Muscle of leg (tissue), 11 donors: Measurements from ENCODE around the gene NOB1. TPM values are rescaled to one million over a fixed set of nuclear protein-coding genes. Genes with fewer than 3 reads are reported as not detected.
A peak's percentile ranks its signal among the peaks of the same experiment; 100 is the strongest.

Source experiments
- DNase-seq: peaks from one replicate; pipeline ENCODE4 v3.0.0; 2013
- H3K27ac ChIP-seq: one replicate; pipeline ENCODE4 v1.5.1; 2013; ENCODE audit warnings: mild to moderate bottlenecking, low read length, control low read depth
- H3K27me3 ChIP-seq: one replicate; pipeline ENCODE4 v1.6.1; 2013; ENCODE audit warnings: low read length; ENCODE audit not compliant: control insufficient read depth, insufficient read depth
- H3K36me3 ChIP-seq: one replicate; pipeline ENCODE4 v1.6.1; 2013; ENCODE audit warnings: low read length; ENCODE audit not compliant: control insufficient read depth, insufficient read depth
- H3K4me1 ChIP-seq: one replicate; pipeline ENCODE4 v1.6.1; 2013; ENCODE audit warnings: low read length; ENCODE audit not compliant: control insufficient read depth, insufficient read depth
- H3K4me3 ChIP-seq: one replicate; pipeline ENCODE4 v1.5.1; 2013; ENCODE audit warnings: low read length, control low read depth
- H3K9me3 ChIP-seq: replicated peaks from 2 replicates; pipeline ENCODE4 v1.6.1; 2013; ENCODE audit warnings: low read depth, low read length; ENCODE audit not compliant: control insufficient read depth
- WGBS: methylation state at CpG from one replicate; pipeline ENCODE4 v1.1.5; 2013; ENCODE audit warnings: missing lambda C conversion rate; ENCODE audit not compliant: insufficient coverage; 5-methylcytosine and 5-hydroxymethylcytosine counted together
- polyA plus RNA-seq, 8 donors: library from polyadenylated mRNA; unstranded; fragments of 120-200 nt; gene quantifications; one replicate each; pipeline versions ENCODE4 v1.2.1 to v1.2.3, GENCODE V29; 2013; ENCODE audit warnings: inconsistent platforms in 1 of 8, low replicate concordance in 1 of 8; ENCODE audit not compliant: insufficient read length in 8 of 8, insufficient read depth in 1 of 8
- total RNA-seq: library from RNA; stranded (reverse); fragments of 120-200 nt; gene quantifications from one replicate; pipeline ENCODE4 v1.2.4, GENCODE V29; 2013

NOB1 gene
- total and polyA plus RNA-seq, 9 donors: 16.2 to 56.6 (median 47.1) TPM

- no peak overlapping the region for H3K27ac ChIP-seq
- H3K4me3 ChIP-seq: no peak overlapping the region
- peaks cover 28% of the 10 kb centered on the region for H3K36me3 ChIP-seq
- 94% methylated on average over 3 of the region's 4 CpGs for WGBS
- DNase-seq: no peak
- no peaks in the 10 kb centered on the region for H3K9me3 ChIP-seq
- no peaks in the 10 kb centered on the region for H3K4me1 ChIP-seq
- no peaks in the 10 kb centered on the region for H3K27me3 ChIP-seq
These were observed 33.2 kb upstream of the NOB1 start for GRCh38 chr16:69787883-69788282.

- WGBS: no CpG with 5 or more reads among the region's 6 CpGs
- Histone ChIP-seq H3K36me3 (peaks cover 27% of the 10 kb centered on the region), H3K4me3 (no peak overlapping the region), H3K27ac (no peak overlapping the region), H3K27me3 (no peaks in the 10 kb centered on the region), H3K9me3 (no peaks in the 10 kb centered on the region), H3K4me1 (no peaks in the 10 kb centered on the region)
- no peak for DNase-seq
These were observed 29.9 kb upstream of the NOB1 start for GRCh38 chr16:69784586-69784985.

- Histone ChIP-seq H3K9me3 (peaks cover under 1% of the 10 kb centered on the region), H3K27ac (no peak overlapping the region), H3K4me3 (no peak overlapping the region), H3K36me3 (peaks cover 7% of the 10 kb centered on the region), H3K4me1 (no peaks in the 10 kb centered on the region), H3K27me3 (no peaks in the 10 kb centered on the region)
- DNase-seq: no peak
- WGBS: 79% methylated on average over 3 of the region's 3 CpGs
These were observed 26.4 kb upstream of the NOB1 start for GRCh38 chr16:69781118-69781517.

GRCh38 chr16:69779724-69780123 lies 25.0 kb upstream of the NOB1 start:
- H3K4me1 ChIP-seq: no peaks in the 10 kb centered on the region
- no peaks in the 10 kb centered on the region for H3K27me3 ChIP-seq
- no peak for DNase-seq
- H3K36me3 ChIP-seq: peaks cover 8% of the 10 kb centered on the region
- no peak overlapping the region for H3K4me3 ChIP-seq
- H3K9me3 ChIP-seq: peaks cover 8% of the 10 kb centered on the region
- no peak overlapping the region for H3K27ac ChIP-seq
- no CpG with 5 or more reads among the region's 2 CpGs for WGBS

GRCh38 chr16:69775563-69775962 lies 20.8 kb upstream of the NOB1 start:
- no peaks in the 10 kb centered on the region for H3K27me3 ChIP-seq
- peaks cover 8% of the 10 kb centered on the region for H3K9me3 ChIP-seq
- peaks cover 2% of the 10 kb centered on the region for H3K36me3 ChIP-seq
- peaks cover 3% of the 10 kb centered on the region for H3K4me1 ChIP-seq
- H3K27ac ChIP-seq: no peak overlapping the region
- DNase-seq: no peak
- H3K4me3 ChIP-seq: no peak overlapping the region

GRCh38 chr16:69773260-69773947 lies 18.7 kb upstream of the NOB1 start:
- Histone ChIP-seq H3K27me3 (no peaks in the 10 kb centered on the region), H3K4me3 (no peak overlapping the region), H3K36me3 (peaks cover 2% of the 10 kb centered on the region), H3K4me1 (peaks cover 3% of the 10 kb centered on the region), H3K9me3 (peaks cover 8% of the 10 kb centered on the region), H3K27ac (no peak overlapping the region)
- no CpG with 5 or more reads among the region's 6 CpGs for WGBS
- no peak for DNase-seq

DNA sequence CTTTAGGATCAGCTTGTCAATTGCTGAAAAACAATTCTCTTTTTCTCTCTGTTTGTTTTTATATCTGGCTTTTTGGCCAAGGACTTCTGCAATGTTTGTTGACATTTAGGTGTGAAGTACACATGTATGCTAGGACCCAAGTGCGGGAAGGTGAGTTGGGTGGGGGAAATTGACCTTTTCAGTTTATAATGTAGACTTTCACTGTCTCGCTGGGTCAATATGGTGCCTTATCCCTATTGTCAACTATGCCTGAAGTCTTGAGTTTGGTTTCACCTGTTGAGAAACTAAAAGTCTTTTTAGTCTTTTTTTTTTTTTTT lies 16.9 kb upstream of the NOB1 start:
- peaks cover 8% of the 10 kb centered on the region for H3K9me3 ChIP-seq
- no peak overlapping the region for H3K27ac ChIP-seq
- H3K4me1 ChIP-seq: peaks cover 3% of the 10 kb centered on the region
- H3K36me3 ChIP-seq: peaks cover 2% of the 10 kb centered on the region
- no CpG with 5 or more reads among the region's 2 CpGs for WGBS
- H3K4me3 ChIP-seq: no peak overlapping the region
- no peaks in the 10 kb centered on the region for H3K27me3 ChIP-seq
- DNase-seq: no peak

DNA sequence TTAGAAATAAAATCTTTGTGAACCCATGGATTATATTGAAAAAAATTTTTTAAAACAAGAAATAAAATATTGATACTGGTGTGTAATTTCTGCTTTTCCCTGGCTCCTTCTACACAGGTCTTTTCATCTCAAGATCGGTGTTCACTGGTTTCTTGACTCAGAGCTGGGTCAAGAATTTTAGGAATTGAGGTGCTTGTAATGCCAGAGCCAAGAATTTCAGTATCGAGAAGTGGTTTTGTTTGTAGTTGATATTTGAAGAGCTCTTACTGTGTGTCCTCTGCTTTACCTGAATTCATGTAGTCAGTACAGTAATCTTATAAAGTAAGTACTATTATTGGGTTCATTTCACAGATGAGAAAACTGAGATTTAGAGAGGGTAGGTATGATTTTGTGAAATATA lies 14.7 kb upstream of the NOB1 start:
- Histone ChIP-seq H3K9me3 (no peaks in the 10 kb centered on the region), H3K27me3 (no peaks in the 10 kb centered on the region), H3K4me1 (peaks cover 3% of the 10 kb centered on the region), H3K36me3 (no peaks in the 10 kb centered on the region), H3K4me3 (no peak overlapping the region), H3K27ac (no peak overlapping the region)
- no peak for DNase-seq
- WGBS: 80% methylated on average over 1 of the region's 2 CpGs

- H3K27ac ChIP-seq: peak overlapping the region; percentile 51
- peaks cover 4% of the 10 kb centered on the region for H3K4me1 ChIP-seq
- H3K27me3 ChIP-seq: no peaks in the 10 kb centered on the region
- no peaks in the 10 kb centered on the region for H3K36me3 ChIP-seq
- 56% methylated on average over 3 of the region's 6 CpGs for WGBS
- H3K9me3 ChIP-seq: no peaks in the 10 kb centered on the region
- H3K4me3 ChIP-seq: no peak overlapping the region
- DNase-seq: peak; percentile 95
These were observed 13.9 kb upstream of the NOB1 start for GRCh38 chr16:69768666-69769065.

DNA sequence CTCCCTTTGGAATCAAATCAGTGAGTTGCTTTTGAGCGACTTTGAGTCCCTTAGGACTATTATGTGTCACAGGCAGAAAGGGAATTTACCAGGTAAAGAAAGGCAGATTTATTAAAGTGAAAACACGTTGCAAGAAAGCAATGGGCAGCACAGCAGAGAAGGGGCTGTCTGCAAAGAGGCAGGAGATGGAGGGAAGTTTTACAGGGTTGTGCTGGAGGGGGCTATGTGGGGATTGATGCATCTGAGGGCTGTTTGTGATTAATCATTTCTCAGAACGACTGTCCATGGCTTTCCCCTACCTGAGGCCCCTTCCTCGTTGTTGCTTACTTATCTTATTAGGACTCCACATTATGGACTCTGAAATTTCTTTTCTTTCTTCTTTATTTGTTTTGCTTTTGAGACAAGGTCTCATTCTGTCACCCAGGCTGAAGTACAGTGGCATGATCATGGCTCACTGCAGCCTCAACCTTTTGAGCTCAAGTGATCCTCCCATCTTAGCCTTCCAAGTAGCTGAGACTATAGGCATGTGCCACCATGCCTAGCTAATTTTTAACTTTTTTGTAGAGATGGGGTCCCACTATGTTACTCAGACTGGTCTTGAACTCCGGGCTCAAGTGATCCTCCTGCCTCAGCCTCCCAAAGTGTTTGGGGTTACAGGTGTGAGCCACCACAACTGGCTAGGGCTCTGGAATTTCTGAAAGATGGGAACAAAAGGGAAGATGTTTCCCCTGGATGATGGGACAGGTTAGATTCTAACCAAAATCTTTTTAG lies 12.9 kb upstream of the NOB1 start:
- Histone ChIP-seq H3K4me1 (peaks cover 3% of the 10 kb centered on the region), H3K27ac (no peak overlapping the region), H3K27me3 (no peaks in the 10 kb centered on the region), H3K9me3 (no peaks in the 10 kb centered on the region), H3K36me3 (no peaks in the 10 kb centered on the region), H3K4me3 (no peak overlapping the region)
- WGBS: 43% methylated on average over 2 of the region's 5 CpGs
- DNase-seq: no peak
